WTC11 (cell line): ENCODE data around the gene CYTH3. TPM values are rescaled to one million over a fixed set of nuclear protein-coding genes. Genes with fewer than 3 reads are reported as not detected.

Experiments used
- ATAC-seq: fragments of 200-7000 bp; cut with Tn5 transposase; 2 replicates; pipeline ENCODE4 v1.10.0; 2021; ENCODE audit warnings: mild to moderate bottlenecking, moderate library complexity
- CTCF ChIA-PET: fragments of 300-600 bp; sonication (Branson Sonifier 250); formaldehyde crosslinking; loops from one replicate; lab custom pipeline; 2021; ENCODE audit warnings: antibody characterized with exemption; lab: Charles Lee
- POLR2A ChIA-PET: fragments of 350-600 bp; sonication (Branson Sonifier 250); formaldehyde crosslinking; loops from one replicate; lab custom pipeline; 2021; ENCODE audit warnings: antibody characterized with exemption; lab: Charles Lee
- DNase-seq: peaks from one replicate; pipeline ENCODE4 v3.0.0; 2021; ENCODE audit warnings: low spot score
- H3K27ac Mint-ChIP-seq: 2 replicates; pipeline ENCODE4 v1.8.0; 2021; ENCODE audit warnings: mixed read lengths
- H3K27me3 Mint-ChIP-seq: 2 replicates; pipeline ENCODE4 v1.8.0; 2021; ENCODE audit warnings: low read depth, mild to moderate bottlenecking, moderate library complexity, mixed read lengths
- H3K36me3 Mint-ChIP-seq: 2 replicates; pipeline ENCODE4 v1.8.0; 2021; ENCODE audit warnings: mixed read lengths
- H3K4me1 Mint-ChIP-seq: 2 replicates; pipeline ENCODE4 v1.8.0; 2022; ENCODE audit warnings: mixed read lengths
- H3K4me3 Mint-ChIP-seq: 2 replicates; pipeline ENCODE4 v1.8.0; 2021; ENCODE audit warnings: mild to moderate bottlenecking, moderate library complexity, mixed read lengths
- H3K9me3 Mint-ChIP-seq: 2 replicates; pipeline ENCODE4 v1.8.0; 2021; ENCODE audit warnings: mixed read lengths
- ARID4B ChIP-seq: sonication (generic); formaldehyde crosslinking; IDR thresholded peaks from 2 replicates; pipeline ENCODE4 v1.8.0; 2023; ENCODE audit warnings: missing genetic modification reagents, mild to moderate bottlenecking, borderline replicate concordance
- ATF1 ChIP-seq: sonication (generic); formaldehyde crosslinking; IDR thresholded peaks from 2 replicates; pipeline ENCODE4 v1.8.1; 2023; ENCODE audit warnings: mild to moderate bottlenecking, moderate library complexity, missing genetic modification reagents
- ATF3 ChIP-seq: sonication (generic); formaldehyde crosslinking; conservative IDR thresholded peaks from 2 replicates; pipeline ENCODE4 v1.8.1; 2022; ENCODE audit warnings: mild to moderate bottlenecking, missing genetic modification reagents
- CBFB ChIP-seq: sonication (generic); formaldehyde crosslinking; IDR thresholded peaks from 2 replicates; pipeline ENCODE4 v1.8.1; 2022; ENCODE audit warnings: mild to moderate bottlenecking, low read depth, missing genetic modification reagents
- EMX1 ChIP-seq: fragments of 250-450 bp; sonication (Bioruptor Pico); IDR thresholded peaks from 2 replicates; pipeline ENCODE4 v1.8.0; 2021; ENCODE audit warnings: mild to moderate bottlenecking
- ERG ChIP-seq: fragments of 250-450 bp; sonication (Bioruptor Pico); IDR thresholded peaks from 2 replicates; pipeline ENCODE4 v1.8.0; 2021; ENCODE audit warnings: mild to moderate bottlenecking
- FOXJ3 ChIP-seq: sonication (generic); formaldehyde crosslinking; IDR thresholded peaks from 2 replicates; pipeline ENCODE4 v1.9.0; 2021; ENCODE audit warnings: missing genetic modification reagents, mild to moderate bottlenecking, borderline replicate concordance
- FOXK1 ChIP-seq: sonication (generic); formaldehyde crosslinking; IDR thresholded peaks from 2 replicates; pipeline ENCODE4 v1.8.0; 2022; ENCODE audit warnings: mild to moderate bottlenecking, moderate library complexity, missing genetic modification reagents
- GRHL2 ChIP-seq: fragments of 250-450 bp; sonication (Bioruptor Pico); IDR thresholded peaks from 2 replicates; pipeline ENCODE4 v1.8.0; 2022; ENCODE audit warnings: mild to moderate bottlenecking, moderate library complexity; ENCODE audit not compliant: insufficient replicate concordance, severe bottlenecking
- GTF2I ChIP-seq: fragments of 250-450 bp; sonication (Bioruptor Pico); conservative IDR thresholded peaks from 2 replicates; pipeline ENCODE4 v1.4.0; 2021; ENCODE audit warnings: mild to moderate bottlenecking
- HMGA2 ChIP-seq: fragments of 250-450 bp; sonication (Bioruptor Pico); IDR thresholded peaks from 2 replicates; pipeline ENCODE4 v1.4.0; 2021; ENCODE audit warnings: mild to moderate bottlenecking, moderate library complexity
- JUN ChIP-seq: sonication (generic); formaldehyde crosslinking; IDR thresholded peaks from 2 replicates; pipeline ENCODE4 v1.8.0; 2023; ENCODE audit warnings: mild to moderate bottlenecking, missing genetic modification reagents
- MYBL2 ChIP-seq: sonication (generic); formaldehyde crosslinking; IDR thresholded peaks from 2 replicates; pipeline ENCODE4 v1.8.1; 2023; ENCODE audit warnings: mild to moderate bottlenecking, moderate library complexity, missing genetic modification reagents
- NFYB ChIP-seq: sonication (generic); formaldehyde crosslinking; conservative IDR thresholded peaks from 2 replicates; pipeline ENCODE4 v1.8.0; 2022; ENCODE audit warnings: low read depth, missing genetic modification reagents
- PRDM15 ChIP-seq: sonication (generic); formaldehyde crosslinking; IDR thresholded peaks from 2 replicates; pipeline ENCODE4 v1.8.0; 2022; ENCODE audit warnings: missing genetic modification reagents
- SOX15 ChIP-seq: fragments of 250-450 bp; sonication (Bioruptor Pico); IDR thresholded peaks from 2 replicates; pipeline ENCODE4 v1.9.0; 2021; ENCODE audit warnings: mild to moderate bottlenecking
- STAT6 ChIP-seq: sonication (generic); formaldehyde crosslinking; conservative IDR thresholded peaks from 2 replicates; pipeline ENCODE4 v1.8.1; 2023; ENCODE audit warnings: mild to moderate bottlenecking, low read depth, missing genetic modification reagents, moderate library complexity
- TEAD4 ChIP-seq: sonication (generic); formaldehyde crosslinking; IDR thresholded peaks from 2 replicates; pipeline ENCODE4 v1.8.0; 2022; ENCODE audit warnings: mild to moderate bottlenecking, missing genetic modification reagents
- TP53 ChIP-seq: sonication (generic); formaldehyde crosslinking; IDR thresholded peaks from 2 replicates; pipeline ENCODE4 v1.8.1; 2023; ENCODE audit warnings: mild to moderate bottlenecking, missing genetic modification reagents
- ZNF219 ChIP-seq: sonication (generic); formaldehyde crosslinking; IDR thresholded peaks from 2 replicates; pipeline ENCODE4 v1.8.0; 2023; ENCODE audit warnings: missing genetic modification reagents, mild to moderate bottlenecking, borderline replicate concordance
- ZNF232 ChIP-seq: sonication (generic); formaldehyde crosslinking; IDR thresholded peaks from 2 replicates; pipeline ENCODE4 v1.8.0; 2022; ENCODE audit warnings: mild to moderate bottlenecking, missing genetic modification reagents
- ZNF396 ChIP-seq: fragments of 250-450 bp; sonication (Bioruptor Pico); IDR thresholded peaks from 2 replicates; pipeline ENCODE4 v1.8.0; 2021; ENCODE audit warnings: mild to moderate bottlenecking, moderate library complexity, borderline replicate concordance
- total RNA-seq: library from RNA; stranded (reverse); gene quantifications from 3 replicates; pipeline ENCODE4 v1.2.3, GENCODE V29; 2021

Gene CYTH3
- total RNA-seq, 1 experiment from 2014 or later = 13.2 TPM

GRCh38 chr7:6276911-6277408 lies 4.5 kb upstream of the CYTH3 start:
- TF ChIP-seq PRDM15 (CRISPR knock-in tag) (no peak), CBFB (CRISPR knock-in tag) (no peak)
- DNase-seq (no peak), ATAC-seq (no peak)
- Mint-ChIP-seq H3K27me3 (peaks cover 8% of the 10 kb centered on the region), H3K9me3 (no peaks in the 10 kb centered on the region), H3K27ac (no peak overlapping the region), H3K36me3 (no peaks in the 10 kb centered on the region), H3K4me3 (no peak overlapping the region), H3K4me1 (peaks cover 15% of the 10 kb centered on the region)
- CTCF ChIA-PET = interaction anchor here (1.4 to 1.7 kb wide), 2 partner anchors 20 to 117 kb away, joined by 4 to 5 read pairs; no protein-coding TSS in a partner anchor
- POLR2A ChIA-PET = no interaction called here

GRCh38 chr7:6274743-6275142 lies 2.3 kb upstream of the CYTH3 start:
- TF ChIP-seq JUN (no peak), GTF2I (CRISPR knock-in tag) (no peak), ERG (CRISPR knock-in tag) (no peak), FOXK1 (CRISPR knock-in tag) (no peak), SOX15 (CRISPR knock-in tag) (no peak), ZNF396 (CRISPR knock-in tag) (no peak), TP53 (CRISPR knock-in tag) (no peak), GRHL2 (no peak), ZNF219 (no peak), FOXJ3 (CRISPR knock-in tag) (no peak), ARID4B (CRISPR knock-in tag) (no peak), NFYB (CRISPR knock-in tag) (no peak), ZNF232 (no peak), EMX1 (CRISPR knock-in tag) (no peak), MYBL2 (CRISPR knock-in tag) (no peak), STAT6 (no peak), ATF1 (CRISPR knock-in tag) (no peak), HMGA2 (CRISPR knock-in tag) (no peak), TEAD4 (CRISPR knock-in tag) (no peak), ATF3 (CRISPR knock-in tag) (no peak)
- no peak overlapping the region for H3K4me3 Mint-ChIP-seq
- CTCF ChIA-PET = no interaction called here
- ATAC-seq (no peak), DNase-seq (no peak)
- peaks cover 28% of the 10 kb centered on the region for H3K4me1 Mint-ChIP-seq
- peaks cover 23% of the 10 kb centered on the region for H3K27me3 Mint-ChIP-seq
- POLR2A ChIA-PET = no interaction called here
- H3K36me3 Mint-ChIP-seq = no peaks in the 10 kb centered on the region
- no peaks in the 10 kb centered on the region for H3K9me3 Mint-ChIP-seq
- H3K27ac Mint-ChIP-seq = no peak overlapping the region
